GM23338 (cell line): Measurements from ENCODE around the gene BLOC1S6.

Experiments used
- EZH2phosphoT487 ChIP-seq: fragments of 200-600 bp; sonication (generic); IDR thresholded peaks from one replicate; pipeline ENCODE4 v1.8.1; 2018; ENCODE audit warnings: antibody characterized with exemption; ENCODE audit not compliant: unreplicated experiment
- TF ChIP-seq, protein P1 (sequence below), 2 experiments: fragments of 200-600 bp in 1 of 2; sonication (generic) in 1 of 2; conservative IDR thresholded peaks; 2 replicates each; pipeline versions ENCODE4 v1.5.1 to v1.6.1; 2016 to 2017; ENCODE audit warnings: antibody characterized with exemption in 2 of 2, low read depth in 2 of 2, mild to moderate bottlenecking in 2 of 2, moderate library complexity in 1 of 2

DNA sequence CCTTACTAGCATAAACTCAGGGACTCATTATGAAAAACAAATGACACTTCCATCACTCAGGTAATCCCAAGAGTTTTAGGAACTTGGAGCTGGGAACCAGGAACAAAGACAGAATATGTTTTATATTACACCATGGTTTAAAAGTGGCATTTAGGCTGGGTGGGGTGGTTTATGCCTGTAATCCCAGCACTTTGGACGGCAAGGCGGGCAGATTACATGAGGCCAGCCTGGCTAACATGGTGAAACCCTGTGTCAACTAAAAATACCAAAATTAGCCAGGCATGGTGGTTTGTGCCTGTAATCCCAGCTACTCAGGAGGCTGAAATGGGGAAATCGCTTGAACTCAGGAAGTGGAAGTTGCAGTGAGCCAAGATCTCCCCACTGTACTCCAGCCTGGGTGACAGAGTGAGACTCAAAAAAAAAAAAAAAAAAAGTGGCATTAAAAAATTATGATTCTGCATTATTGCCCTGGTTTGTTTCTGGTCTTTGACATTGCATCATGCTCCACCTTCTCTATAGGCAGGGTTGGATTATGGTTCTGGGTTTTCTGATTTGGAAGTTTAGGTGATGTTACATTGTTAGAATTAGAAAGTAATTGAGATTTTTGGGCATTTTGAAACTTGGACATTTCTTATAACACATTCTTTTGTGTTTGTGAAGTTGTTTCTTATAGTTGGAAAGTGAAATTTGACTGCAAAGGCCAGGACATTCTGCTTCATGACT lies 66.7 kb downstream of the BLOC1S6 start:
- TF ChIP-seq, protein P1, sequence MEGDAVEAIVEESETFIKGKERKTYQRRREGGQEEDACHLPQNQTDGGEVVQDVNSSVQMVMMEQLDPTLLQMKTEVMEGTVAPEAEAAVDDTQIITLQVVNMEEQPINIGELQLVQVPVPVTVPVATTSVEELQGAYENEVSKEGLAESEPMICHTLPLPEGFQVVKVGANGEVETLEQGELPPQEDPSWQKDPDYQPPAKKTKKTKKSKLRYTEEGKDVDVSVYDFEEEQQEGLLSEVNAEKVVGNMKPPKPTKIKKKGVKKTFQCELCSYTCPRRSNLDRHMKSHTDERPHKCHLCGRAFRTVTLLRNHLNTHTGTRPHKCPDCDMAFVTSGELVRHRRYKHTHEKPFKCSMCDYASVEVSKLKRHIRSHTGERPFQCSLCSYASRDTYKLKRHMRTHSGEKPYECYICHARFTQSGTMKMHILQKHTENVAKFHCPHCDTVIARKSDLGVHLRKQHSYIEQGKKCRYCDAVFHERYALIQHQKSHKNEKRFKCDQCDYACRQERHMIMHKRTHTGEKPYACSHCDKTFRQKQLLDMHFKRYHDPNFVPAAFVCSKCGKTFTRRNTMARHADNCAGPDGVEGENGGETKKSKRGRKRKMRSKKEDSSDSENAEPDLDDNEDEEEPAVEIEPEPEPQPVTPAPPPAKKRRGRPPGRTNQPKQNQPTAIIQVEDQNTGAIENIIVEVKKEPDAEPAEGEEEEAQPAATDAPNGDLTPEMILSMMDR (conservative IDR thresholded peaks at IDR 0.05; ENCODE audit: low read depth in 2 of 2) = no peak
- no peak for TF ChIP-seq EZH2phosphoT487
